Mesendoderm (in vitro differentiated cells): ENCODE measurements around the gene DMXL2.

ENCODE experiments used
- DNase-seq: peaks from one replicate; pipeline ENCODE4 v3.0.0; 2013
- H2AK5ac ChIP-seq: 2 replicates; pipeline ENCODE4 v1.6.1; 2013; ENCODE audit warnings: low read length, inconsistent platforms
- H2BK120ac ChIP-seq: 2 replicates; pipeline ENCODE4 v1.6.1; 2013; ENCODE audit warnings: low read depth, mild to moderate bottlenecking, low read length, moderate library complexity, mixed read lengths
- H2BK15ac ChIP-seq: replicated peaks from 2 replicates; pipeline ENCODE4 v1.6.1; 2013; ENCODE audit warnings: low read depth, mild to moderate bottlenecking, moderate library complexity
- H2BK5ac ChIP-seq: 2 replicates; pipeline ENCODE4 v1.6.1; 2013; ENCODE audit warnings: low read length, inconsistent platforms
- H3K18ac ChIP-seq: 2 replicates; pipeline ENCODE4 v1.6.1; 2013; ENCODE audit warnings: mild to moderate bottlenecking, low read length, mixed read lengths
- H3K23ac ChIP-seq: one replicate; pipeline ENCODE4 v1.6.1; 2013; ENCODE audit warnings: low read length
- H3K27ac ChIP-seq: 2 replicates; pipeline ENCODE4 v1.5.1; 2013; ENCODE audit warnings: low read depth, mild to moderate bottlenecking, inconsistent platforms, low read length, moderate library complexity
- H3K27me3 ChIP-seq: 2 replicates; pipeline ENCODE4 v1.6.1; 2013; ENCODE audit warnings: low read length, control low read depth, mild to moderate bottlenecking, inconsistent platforms; ENCODE audit not compliant: insufficient read depth, poor library complexity
- H3K36me3 ChIP-seq: 2 replicates; pipeline ENCODE4 v1.6.1; 2013; ENCODE audit warnings: low read length, inconsistent platforms; ENCODE audit not compliant: control insufficient read depth, insufficient read depth
- H3K4ac ChIP-seq: one replicate; pipeline ENCODE4 v1.6.1; 2013; ENCODE audit warnings: low read depth, mild to moderate bottlenecking, low read length, moderate library complexity
- H3K4me1 ChIP-seq: 2 replicates; pipeline ENCODE4 v1.6.1; 2013; ENCODE audit warnings: low read depth, low read length, inconsistent platforms; ENCODE audit not compliant: control insufficient read depth
- H3K4me2 ChIP-seq: 2 replicates; pipeline ENCODE4 v1.6.1; 2013; ENCODE audit warnings: low read length
- H3K4me3 ChIP-seq: 2 replicates; pipeline ENCODE4 v1.5.1; 2013; ENCODE audit warnings: mild to moderate bottlenecking, low read length
- H3K56ac ChIP-seq: one replicate; pipeline ENCODE4 v1.6.1; 2013; ENCODE audit warnings: low read length
- H3K79me1 ChIP-seq: 2 replicates; pipeline ENCODE4 v1.6.1; 2013; ENCODE audit warnings: low read length, inconsistent platforms
- H3K79me2 ChIP-seq: 2 replicates; pipeline ENCODE4 v1.6.1; 2013; ENCODE audit warnings: mild to moderate bottlenecking, low read length; ENCODE audit not compliant: control insufficient read depth, insufficient read depth
- H3K9ac ChIP-seq: 2 replicates; pipeline ENCODE4 v1.6.1; 2013; ENCODE audit warnings: low read length, inconsistent platforms
- H4K5ac ChIP-seq: one replicate; pipeline ENCODE4 v1.6.1; 2013; ENCODE audit warnings: low read length
- H4K8ac ChIP-seq: one replicate; pipeline ENCODE4 v1.6.1; 2013; ENCODE audit warnings: low read depth, mild to moderate bottlenecking, control low read depth, low read length, moderate library complexity
- WGBS: extraction: QIAGEN DNeasy Blood & Tissue Kit; methylation state at CpG from one replicate; pipeline ENCODE4 v1.1.7; 2013; ENCODE audit warnings: low lambda C conversion rate, missing lambda C conversion rate; ENCODE audit not compliant: insufficient coverage; ENCODE audit errors: extremely low coverage; 5-methylcytosine and 5-hydroxymethylcytosine counted together

The DMXL2 gene

GRCh38 chr15:51405693-51406523, 216.7 kb downstream of the DMXL2 start:
- Histone ChIP-seq H3K18ac (no peak overlapping the region), H3K4me1 (no peaks in the 10 kb centered on the region), H3K79me1 (no peaks in the 10 kb centered on the region), H3K23ac (no peak overlapping the region), H2BK15ac (no peak overlapping the region), H3K4ac (no peak overlapping the region), H3K36me3 (no peaks in the 10 kb centered on the region), H3K56ac (no peak overlapping the region), H3K4me2 (no peak overlapping the region), H3K27me3 (no peaks in the 10 kb centered on the region), H3K79me2 (no peaks in the 10 kb centered on the region), H4K5ac (no peak overlapping the region), H2BK120ac (no peak overlapping the region), H3K27ac (no peak overlapping the region), H3K4me3 (no peak overlapping the region), H3K9ac (no peak overlapping the region), H2AK5ac (no peak overlapping the region), H4K8ac (no peak overlapping the region), H2BK5ac (no peak overlapping the region)
- no peak for DNase-seq
- no CpG with 5 or more reads among the region's 11 CpGs for WGBS

DNA sequence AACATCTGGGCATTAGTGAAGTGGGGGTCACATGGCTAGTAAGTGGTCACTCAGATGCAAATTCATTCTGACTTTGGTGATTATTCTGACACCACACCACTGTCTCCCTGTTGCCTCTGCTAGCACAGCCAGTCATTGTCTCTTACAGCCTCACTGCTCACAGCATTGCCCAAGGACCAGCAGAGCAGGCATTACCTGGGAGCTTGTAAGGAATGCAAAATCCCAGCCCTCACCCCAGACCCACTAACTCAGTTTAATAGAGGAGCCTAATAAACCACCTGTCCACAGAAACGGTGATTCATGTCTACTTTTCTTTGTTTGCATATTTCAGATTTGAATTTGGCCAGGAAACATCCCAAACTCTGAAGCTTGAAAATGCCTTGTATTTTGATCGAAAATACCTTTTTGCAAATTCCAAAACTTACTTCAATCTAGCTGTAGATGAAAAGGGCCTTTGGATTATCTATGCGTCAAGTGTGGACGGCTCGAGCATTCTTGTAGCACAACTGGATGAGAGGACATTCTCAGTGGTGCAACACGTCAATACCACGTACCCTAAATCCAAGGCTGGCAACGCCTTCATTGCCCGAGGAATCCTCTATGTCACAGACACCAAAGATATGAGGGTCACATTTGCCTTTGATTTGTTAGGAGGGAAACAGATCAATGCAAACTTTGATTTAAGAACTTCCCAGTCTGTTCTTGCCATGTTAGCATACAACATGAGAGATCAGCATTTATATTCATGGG, 218.4 kb downstream of the DMXL2 start:
- H3K36me3 ChIP-seq: no peaks in the 10 kb centered on the region
- no peak overlapping the region for H2AK5ac ChIP-seq
- no peak overlapping the region for H2BK5ac ChIP-seq
- H3K4me3 ChIP-seq: no peak overlapping the region
- no peak overlapping the region for H4K8ac ChIP-seq
- H3K27me3 ChIP-seq: no peaks in the 10 kb centered on the region
- no peak overlapping the region for H3K23ac ChIP-seq
- H3K9ac ChIP-seq: no peak overlapping the region
- DNase-seq: no peak
- no peaks in the 10 kb centered on the region for H3K79me1 ChIP-seq
- H3K27ac ChIP-seq: no peak overlapping the region
- H4K5ac ChIP-seq: no peak overlapping the region
- no peak overlapping the region for H3K18ac ChIP-seq
- H3K4me2 ChIP-seq: no peak overlapping the region
- no peak overlapping the region for H3K4ac ChIP-seq
- no peaks in the 10 kb centered on the region for H3K4me1 ChIP-seq
- WGBS: no CpG with 5 or more reads among the region's 9 CpGs
- H3K56ac ChIP-seq: no peak overlapping the region
- no peaks in the 10 kb centered on the region for H3K79me2 ChIP-seq
- H2BK120ac ChIP-seq: no peak overlapping the region
- no peak overlapping the region for H2BK15ac ChIP-seq

DNA sequence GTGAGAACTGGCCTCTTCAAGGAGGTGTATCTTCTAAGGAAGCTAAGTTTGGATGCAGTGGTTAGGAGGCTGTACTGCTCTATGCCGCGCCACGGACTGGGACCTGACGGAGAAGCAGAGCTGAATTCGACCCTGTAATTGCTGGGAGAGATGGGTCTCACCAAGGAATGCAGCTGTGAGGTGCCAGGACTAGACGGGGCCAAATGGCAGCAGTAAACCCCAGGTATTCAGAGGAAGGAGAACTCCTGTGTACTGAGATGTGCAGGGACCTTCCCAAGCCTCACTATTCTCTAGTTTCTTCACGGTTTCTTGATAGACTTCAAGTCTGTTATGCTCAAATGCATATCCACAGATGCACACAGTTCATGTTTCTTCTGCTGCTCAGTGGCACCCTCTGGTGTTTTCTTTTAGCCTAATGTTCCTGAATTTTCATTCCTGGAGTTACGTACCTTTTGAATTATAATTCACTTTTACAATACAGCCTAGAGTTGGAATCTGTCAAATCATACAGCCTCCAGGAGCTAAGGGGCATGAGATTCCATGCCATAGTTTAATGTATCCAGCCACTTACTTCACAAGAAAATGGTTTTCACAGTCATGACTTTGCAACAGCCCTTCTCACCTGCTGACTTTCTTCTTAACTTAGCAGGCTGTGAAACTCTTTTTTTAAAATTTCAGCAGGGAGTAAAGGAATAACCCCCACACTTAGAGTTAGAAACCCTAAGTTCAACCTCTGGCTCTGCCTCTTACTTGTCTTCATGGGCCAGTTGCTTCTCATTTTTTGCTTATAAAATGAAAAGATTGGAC, 219.3 kb downstream of the DMXL2 start:
- no peak overlapping the region for H2BK120ac ChIP-seq
- H3K4ac ChIP-seq: no peak overlapping the region
- no peak overlapping the region for H3K18ac ChIP-seq
- DNase-seq: no peak
- no peak overlapping the region for H3K4me2 ChIP-seq
- H4K8ac ChIP-seq: no peak overlapping the region
- H3K56ac ChIP-seq: no peak overlapping the region
- no peaks in the 10 kb centered on the region for H3K27me3 ChIP-seq
- no peak overlapping the region for H2BK5ac ChIP-seq
- no peaks in the 10 kb centered on the region for H3K4me1 ChIP-seq
- H2AK5ac ChIP-seq: no peak overlapping the region
- H3K79me1 ChIP-seq: no peaks in the 10 kb centered on the region
- no peak overlapping the region for H3K4me3 ChIP-seq
- H3K27ac ChIP-seq: no peak overlapping the region
- no peak overlapping the region for H3K9ac ChIP-seq
- H3K36me3 ChIP-seq: no peaks in the 10 kb centered on the region
- H3K23ac ChIP-seq: no peak overlapping the region
- H4K5ac ChIP-seq: no peak overlapping the region
- no peaks in the 10 kb centered on the region for H3K79me2 ChIP-seq
- WGBS: no CpG with 5 or more reads among the region's 8 CpGs
- H2BK15ac ChIP-seq: no peak overlapping the region

DNA sequence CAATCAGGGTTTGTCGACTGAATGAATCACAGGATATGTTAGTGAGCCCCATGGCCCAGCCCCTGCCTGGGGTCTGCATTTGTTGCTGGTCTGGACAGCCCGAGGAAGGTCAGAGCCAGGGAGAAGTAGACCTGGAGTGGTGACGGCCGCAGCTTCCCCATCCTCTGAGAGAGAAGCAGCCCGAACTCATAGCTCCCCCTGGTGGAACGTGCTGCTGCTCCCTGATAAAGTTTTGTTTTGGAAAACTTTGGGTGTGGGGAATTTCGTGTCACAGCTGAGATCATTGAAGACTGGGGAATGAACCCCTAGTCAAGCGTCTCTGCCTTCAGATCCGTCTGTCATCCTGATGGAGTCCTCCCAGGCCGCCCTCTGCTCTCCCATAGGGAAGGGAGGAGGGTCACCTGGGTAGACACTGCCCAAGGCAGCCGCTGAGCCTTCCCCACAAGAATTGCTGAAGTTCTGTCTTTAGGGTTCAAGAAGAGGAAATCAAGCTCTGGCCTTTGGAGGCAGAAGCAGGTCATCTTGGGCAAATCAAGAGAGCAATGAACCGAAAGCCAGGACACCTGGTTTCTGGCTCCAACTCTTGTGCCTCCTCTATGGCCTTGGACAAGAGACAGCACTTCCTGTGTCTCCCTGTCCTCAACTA, 220.6 kb downstream of the DMXL2 start:
- Histone ChIP-seq H3K27me3 (no peaks in the 10 kb centered on the region), H3K18ac (no peak overlapping the region), H3K4me1 (no peaks in the 10 kb centered on the region), H3K9ac (no peak overlapping the region), H3K4ac (no peak overlapping the region), H2BK120ac (no peak overlapping the region), H3K23ac (no peak overlapping the region), H2BK15ac (no peak overlapping the region), H3K79me2 (no peaks in the 10 kb centered on the region), H4K8ac (no peak overlapping the region), H4K5ac (no peak overlapping the region), H3K56ac (no peak overlapping the region), H3K4me3 (no peak overlapping the region), H3K36me3 (no peaks in the 10 kb centered on the region), H3K27ac (no peak overlapping the region), H2AK5ac (no peak overlapping the region), H3K4me2 (no peak overlapping the region), H3K79me1 (no peaks in the 10 kb centered on the region), H2BK5ac (no peak overlapping the region)
- peak; percentile 80 for DNase-seq
- no CpG with 5 or more reads among the region's 12 CpGs for WGBS

GRCh38 chr15:51401051-51401780, 221.4 kb downstream of the DMXL2 start:
- Histone ChIP-seq H3K27ac (no peak overlapping the region), H3K23ac (no peak overlapping the region), H2BK120ac (no peak overlapping the region), H3K27me3 (no peaks in the 10 kb centered on the region), H2BK5ac (no peak overlapping the region), H3K4ac (no peak overlapping the region), H3K79me1 (no peaks in the 10 kb centered on the region), H3K4me3 (no peak overlapping the region), H3K9ac (no peak overlapping the region), H2AK5ac (no peak overlapping the region), H2BK15ac (no peak overlapping the region), H3K4me2 (no peak overlapping the region), H4K5ac (no peak overlapping the region), H4K8ac (no peak overlapping the region), H3K56ac (no peak overlapping the region), H3K4me1 (no peaks in the 10 kb centered on the region), H3K36me3 (no peaks in the 10 kb centered on the region), H3K18ac (no peak overlapping the region), H3K79me2 (no peaks in the 10 kb centered on the region)
- no CpG with 5 or more reads among the region's 7 CpGs for WGBS
- peak; percentile 71 for DNase-seq
